ENCODE data around the gene C22orf15. TPM values are rescaled to one million over a fixed set of nuclear protein-coding genes. Genes with fewer than 3 reads are reported as not detected.
A peak's percentile ranks its signal among the peaks of the same experiment; 100 is the strongest.

The C22orf15 gene, protein sequence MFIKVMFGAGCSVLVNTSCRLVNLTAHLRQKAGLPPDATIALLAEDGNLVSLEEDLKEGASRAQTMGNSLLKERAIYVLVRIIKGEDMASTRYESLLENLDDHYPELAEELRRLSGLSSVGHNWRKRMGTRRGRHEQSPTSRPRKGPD
- not detected in 3 replicates for total RNA-seq
- long read RNA-seq: 0 reads

DNA sequence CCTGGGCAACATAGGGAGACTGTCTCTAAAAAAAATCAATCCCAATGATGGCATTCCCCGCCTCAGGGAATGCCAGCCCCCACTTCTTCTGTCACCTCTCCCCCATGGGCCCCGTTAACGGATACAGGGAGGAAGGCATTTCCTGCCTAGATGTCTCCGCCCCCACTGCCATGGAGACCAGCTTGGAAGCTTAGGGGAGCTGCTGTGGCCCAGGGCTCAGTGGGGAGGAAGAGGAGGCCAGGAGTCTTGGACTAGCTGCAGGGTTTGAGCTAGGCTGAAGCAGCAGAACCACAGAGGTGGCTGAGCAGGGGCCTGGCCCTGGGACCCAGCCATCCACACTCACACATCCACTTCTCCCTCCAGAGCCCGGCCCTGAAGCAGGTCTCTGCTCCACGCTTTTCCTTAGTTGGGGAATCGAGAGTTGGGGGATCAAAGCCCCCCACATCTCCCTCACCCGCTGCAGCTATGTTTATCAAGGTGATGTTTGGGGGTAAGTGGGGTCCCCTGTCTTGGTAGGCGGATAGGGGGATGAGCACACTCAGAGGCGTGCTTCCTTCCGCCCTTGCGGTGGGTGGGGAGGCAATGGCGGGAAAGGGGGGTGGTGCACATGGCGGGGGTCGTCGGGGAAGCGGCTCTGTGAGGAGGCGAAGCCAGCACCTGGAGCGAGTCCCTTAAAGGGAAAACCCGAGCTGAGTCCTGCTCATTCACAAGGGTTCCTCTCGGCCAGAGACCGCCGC is at the start of gene C22orf15:
TSS of gene C22orf15 (plus strand) at position 149 of the 737 bp plus-strand sequence. CDS start at position 466, 317 bp downstream.
- no peak for DNase-seq (ENCODE audit: low spot score)
- peak within 1 kb of the TSS; percentile 49 for H3K27ac Mint-ChIP-seq (ENCODE audit: unreplicated experiment)
- H3K9me3 Mint-ChIP-seq (ENCODE audit: low read depth): no peaks in the 10 kb centered on the region
- H3K4me1 Mint-ChIP-seq (ENCODE audit: low read depth): peaks cover 27% of the 10 kb centered on the region
- peaks cover 2% of the 10 kb centered on the region for H3K36me3 Mint-ChIP-seq (ENCODE audit: low read depth)
- no peaks in the 10 kb centered on the region for H3K27me3 Mint-ChIP-seq (ENCODE audit: low read depth)
- TF ChIP-seq, protein P1, sequence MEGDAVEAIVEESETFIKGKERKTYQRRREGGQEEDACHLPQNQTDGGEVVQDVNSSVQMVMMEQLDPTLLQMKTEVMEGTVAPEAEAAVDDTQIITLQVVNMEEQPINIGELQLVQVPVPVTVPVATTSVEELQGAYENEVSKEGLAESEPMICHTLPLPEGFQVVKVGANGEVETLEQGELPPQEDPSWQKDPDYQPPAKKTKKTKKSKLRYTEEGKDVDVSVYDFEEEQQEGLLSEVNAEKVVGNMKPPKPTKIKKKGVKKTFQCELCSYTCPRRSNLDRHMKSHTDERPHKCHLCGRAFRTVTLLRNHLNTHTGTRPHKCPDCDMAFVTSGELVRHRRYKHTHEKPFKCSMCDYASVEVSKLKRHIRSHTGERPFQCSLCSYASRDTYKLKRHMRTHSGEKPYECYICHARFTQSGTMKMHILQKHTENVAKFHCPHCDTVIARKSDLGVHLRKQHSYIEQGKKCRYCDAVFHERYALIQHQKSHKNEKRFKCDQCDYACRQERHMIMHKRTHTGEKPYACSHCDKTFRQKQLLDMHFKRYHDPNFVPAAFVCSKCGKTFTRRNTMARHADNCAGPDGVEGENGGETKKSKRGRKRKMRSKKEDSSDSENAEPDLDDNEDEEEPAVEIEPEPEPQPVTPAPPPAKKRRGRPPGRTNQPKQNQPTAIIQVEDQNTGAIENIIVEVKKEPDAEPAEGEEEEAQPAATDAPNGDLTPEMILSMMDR (IDR thresholded peaks at IDR 0.05): no peak
- H3K4me3 Mint-ChIP-seq (ENCODE audit: unreplicated experiment): no peak within 1 kb of the TSS

DNA sequence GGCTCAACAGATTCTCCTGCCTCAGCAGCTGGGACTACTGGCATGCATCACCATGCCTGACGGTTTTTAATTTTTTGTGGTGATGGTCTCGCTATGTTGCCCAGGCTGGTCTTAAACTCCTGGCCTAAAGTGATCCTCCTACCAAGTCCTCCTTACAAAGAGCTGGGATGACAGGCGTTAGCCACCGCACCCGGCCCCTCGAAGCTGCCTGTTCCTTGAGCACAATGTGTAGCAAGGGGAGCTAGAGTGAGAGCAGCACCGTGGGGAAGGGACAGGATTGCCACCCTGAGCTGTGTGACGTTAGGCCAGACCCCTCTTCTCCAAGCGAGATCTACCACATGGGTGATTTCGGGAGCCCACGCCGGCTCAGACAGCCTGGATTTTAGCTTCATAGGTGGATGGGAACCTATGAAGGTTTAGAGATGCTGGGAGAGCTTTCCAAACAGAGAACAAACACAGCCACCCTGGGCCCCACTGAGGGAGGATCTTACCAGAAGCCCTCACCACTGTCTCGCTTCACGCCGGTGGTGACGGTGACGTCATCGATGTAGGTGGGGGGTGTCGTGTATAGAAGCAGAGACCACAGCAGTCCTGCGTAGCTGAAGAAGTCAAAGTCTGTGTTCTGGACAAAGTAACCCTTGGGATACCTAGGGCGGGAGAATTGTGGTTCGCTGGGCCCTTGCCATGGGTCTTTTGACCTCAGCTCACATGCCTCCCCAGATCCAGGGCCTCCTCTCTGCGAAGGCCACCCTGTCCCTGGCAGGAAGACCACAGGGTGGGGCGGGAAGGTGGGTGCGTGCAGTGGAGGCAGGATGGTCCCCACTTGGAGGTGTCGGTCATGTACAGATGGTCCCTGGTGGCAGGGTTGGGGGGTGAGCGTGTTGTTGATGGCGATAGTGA is 48.8 kb upstream of the C22orf15 start:
- Mint-ChIP-seq H3K4me1 (ENCODE audit: low read depth) (peaks cover 7% of the 10 kb centered on the region), H3K9me3 (ENCODE audit: low read depth) (no peaks in the 10 kb centered on the region), H3K27me3 (ENCODE audit: low read depth) (no peaks in the 10 kb centered on the region), H3K4me3 (ENCODE audit: unreplicated experiment) (no peak overlapping the region), H3K36me3 (ENCODE audit: low read depth) (peaks cover 30% of the 10 kb centered on the region), H3K27ac (ENCODE audit: unreplicated experiment) (no peak overlapping the region)
- TF ChIP-seq, protein P1 (IDR thresholded peaks at IDR 0.05): no peak
- no peak for DNase-seq (ENCODE audit: low spot score)

DNA sequence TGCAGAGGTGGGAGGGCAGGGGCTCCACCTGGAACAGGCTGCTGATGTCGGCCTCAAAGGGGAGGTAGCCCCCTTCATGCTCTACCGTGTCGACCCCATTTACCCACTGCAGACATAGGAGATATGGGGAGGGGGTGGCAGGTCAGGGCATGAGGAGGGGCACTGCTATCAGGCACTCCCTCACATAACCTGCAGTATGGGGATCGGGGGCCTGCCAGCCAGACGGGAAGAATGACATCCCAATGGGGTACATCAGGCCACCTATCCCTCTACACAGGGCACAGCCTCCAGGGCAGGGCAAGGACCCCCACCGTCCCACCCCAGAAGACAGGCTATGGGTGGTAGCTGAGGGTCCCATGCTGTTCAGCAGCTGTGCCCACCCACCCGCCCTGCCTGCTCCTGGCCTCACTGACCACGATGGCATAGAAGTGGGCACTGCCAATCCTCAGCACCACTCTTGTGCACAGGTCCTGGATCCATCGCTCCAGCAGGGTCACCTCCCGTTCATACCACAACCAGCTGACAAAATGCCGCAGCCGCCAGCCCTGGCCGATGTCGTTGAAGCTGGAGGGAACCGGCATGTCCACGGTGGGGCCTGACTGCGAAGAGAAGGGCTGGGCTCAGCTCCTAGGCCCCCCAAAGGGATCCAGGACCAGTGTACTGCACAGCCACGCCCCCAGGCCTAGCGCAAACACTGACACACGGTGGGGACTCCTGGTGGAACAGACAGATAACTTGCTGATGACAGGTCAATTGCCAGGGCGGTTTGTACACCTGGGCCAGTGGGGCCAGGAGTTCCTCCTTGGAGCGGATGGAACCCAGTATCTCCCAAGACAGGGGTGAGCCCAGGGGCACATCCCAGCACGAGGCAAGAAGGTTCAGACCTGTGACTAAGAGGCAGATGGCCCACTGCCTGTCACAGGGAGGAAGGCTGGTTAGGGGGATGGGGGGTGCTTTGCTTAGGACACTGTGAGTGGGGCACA is 47.9 kb upstream of the C22orf15 start:
- DNase-seq (ENCODE audit: low spot score): no peak
- TF ChIP-seq, protein P1 (IDR thresholded peaks at IDR 0.05): no peak
- no peak overlapping the region for H3K27ac Mint-ChIP-seq (ENCODE audit: unreplicated experiment)
- H3K27me3 Mint-ChIP-seq (ENCODE audit: low read depth): no peaks in the 10 kb centered on the region
- H3K36me3 Mint-ChIP-seq (ENCODE audit: low read depth): peaks cover 23% of the 10 kb centered on the region
- H3K9me3 Mint-ChIP-seq (ENCODE audit: low read depth): no peaks in the 10 kb centered on the region
- peaks cover 7% of the 10 kb centered on the region for H3K4me1 Mint-ChIP-seq (ENCODE audit: low read depth)
- peak overlapping the region; percentile 45 for H3K4me3 Mint-ChIP-seq (ENCODE audit: unreplicated experiment)

DNA sequence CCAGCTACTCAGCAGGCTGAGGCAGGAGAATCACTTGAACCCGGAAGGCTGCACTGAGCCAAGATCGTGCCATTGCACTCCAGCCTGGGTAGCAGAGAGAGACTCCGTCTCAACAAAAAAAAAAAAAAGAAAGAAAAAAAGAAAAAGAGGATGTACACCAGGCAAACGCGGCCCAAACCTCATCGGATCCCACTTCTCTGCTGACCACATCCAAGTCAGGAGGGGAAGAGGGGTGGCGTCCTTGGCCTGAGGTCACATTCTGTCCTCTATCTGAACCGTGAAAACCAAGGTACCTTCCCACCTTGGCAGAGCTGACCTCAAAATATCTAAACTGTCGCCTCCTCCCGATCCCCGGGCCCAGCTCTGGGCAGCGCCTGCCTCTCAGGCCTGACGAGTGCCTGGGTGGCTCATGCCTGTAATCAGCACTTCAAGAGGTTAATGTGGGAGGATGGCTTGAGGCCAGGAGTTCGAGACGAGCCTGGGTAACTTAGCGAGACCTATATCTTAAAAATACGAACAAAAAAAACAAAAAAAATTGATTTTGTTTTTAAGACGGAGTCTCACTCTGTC is 46.9 kb upstream of the C22orf15 start:
- no peak for DNase-seq (ENCODE audit: low spot score)
- Mint-ChIP-seq H3K27ac (ENCODE audit: unreplicated experiment) (no peak overlapping the region), H3K9me3 (ENCODE audit: low read depth) (no peaks in the 10 kb centered on the region), H3K4me3 (ENCODE audit: unreplicated experiment) (peak overlapping the region; percentile 73), H3K4me1 (ENCODE audit: low read depth) (peaks cover 7% of the 10 kb centered on the region), H3K27me3 (ENCODE audit: low read depth) (no peaks in the 10 kb centered on the region), H3K36me3 (ENCODE audit: low read depth) (peaks cover 14% of the 10 kb centered on the region)
- TF ChIP-seq, protein P1 (IDR thresholded peaks at IDR 0.05): no peak
